Keratinocyte (primary cell): ENCODE results near the gene BANP. TPM values are rescaled to one million over a fixed set of nuclear protein-coding genes. Genes with fewer than 3 reads are reported as not detected.

Experiments used
- DNase-seq: peaks from one replicate; pipeline ENCODE4 v3.0.0-alpha.2; 2011; ENCODE audit warnings: low read depth, missing footprints, low spot score
- FAIRE-seq: peaks from 2 replicates; lab custom pipeline; 2011; peaks lifted over from hg19 to GRCh38; lab: Jason Lieb, UNC
- H2AFZ ChIP-seq: 2 replicates; pipeline ENCODE4 v1.6.0; 2012; ENCODE audit warnings: low read length, control low read depth, inconsistent platforms; ENCODE audit not compliant: control insufficient read depth
- H3K27ac ChIP-seq: 2 replicates; pipeline ENCODE4 v1.5.1; 2011; ENCODE audit warnings: low read length; ENCODE audit not compliant: control insufficient read depth, insufficient read depth
- H3K27me3 ChIP-seq: 3 replicates; pipeline ENCODE4 v1.6.0; 2011; ENCODE audit warnings: low read length; ENCODE audit not compliant: control insufficient read depth, insufficient read depth; ENCODE audit errors: extremely low read depth
- H3K36me3 ChIP-seq, 2 experiments: 2 replicates in 1 of 2; 3 replicates in 1 of 2; pipeline ENCODE4 v1.5.1; 2011; ENCODE audit warnings: low read length in 2 of 2, mild to moderate bottlenecking in 1 of 2; ENCODE audit not compliant: control insufficient read depth in 2 of 2, insufficient read depth in 2 of 2; ENCODE audit errors: extremely low read depth in 1 of 2
- H3K4me1 ChIP-seq: 3 replicates; pipeline ENCODE4 v1.5.1; 2011; ENCODE audit warnings: low read length; ENCODE audit not compliant: control insufficient read depth, insufficient read depth; ENCODE audit errors: extremely low read depth
- H3K4me2 ChIP-seq: 3 replicates; pipeline ENCODE4 v1.6.0; 2011; ENCODE audit warnings: low read depth, low read length; ENCODE audit not compliant: control insufficient read depth, insufficient read depth; ENCODE audit errors: extremely low read depth
- H3K4me3 ChIP-seq, 3 experiments: fragments of 200-600 bp in 1 of 3; sonication (generic) in 1 of 3; 2 replicates in 2 of 3; 3 replicates in 1 of 3; pipeline ENCODE4 v1.5.1; 2011 to 2016; ENCODE audit warnings: low read length in 3 of 3, mild to moderate bottlenecking in 3 of 3, control low read depth in 2 of 3, inconsistent platforms in 1 of 3, low read depth in 1 of 3, mixed read lengths in 1 of 3, mixed run types in 1 of 3, moderate library complexity in 1 of 3; ENCODE audit not compliant: control insufficient read depth in 2 of 3, insufficient read depth in 2 of 3; ENCODE audit errors: extremely low read depth in 1 of 3
- H3K79me2 ChIP-seq: 2 replicates; pipeline ENCODE4 v1.6.0; 2012; ENCODE audit warnings: low read length; ENCODE audit not compliant: control insufficient read depth, insufficient read depth
- H3K9ac ChIP-seq: 3 replicates; pipeline ENCODE4 v1.6.0; 2011; ENCODE audit warnings: low read length; ENCODE audit not compliant: control insufficient read depth, insufficient read depth; ENCODE audit errors: extremely low read depth
- H3K9me1 ChIP-seq: 3 replicates; pipeline ENCODE4 v1.6.0; 2011; ENCODE audit warnings: low read length; ENCODE audit not compliant: control insufficient read depth, insufficient read depth; ENCODE audit errors: extremely low read depth
- H3K9me3 ChIP-seq: 2 replicates; pipeline ENCODE4 v1.5.1; 2012; ENCODE audit warnings: low read depth, low read length; ENCODE audit not compliant: control insufficient read depth
- H4K20me1 ChIP-seq: 3 replicates; pipeline ENCODE4 v1.6.0; 2011; ENCODE audit warnings: low read length; ENCODE audit not compliant: control insufficient read depth, insufficient read depth; ENCODE audit errors: extremely low read depth
- EZH2 ChIP-seq: IDR thresholded peaks from one replicate; pipeline ENCODE4 v1.6.1; 2012; ENCODE audit warnings: inconsistent platforms, mild to moderate bottlenecking, low read length, moderate library complexity
- dilution Hi-C: fragments of 300-500 bp; cut with MboI; formaldehyde crosslinking; loops from one replicate; pipeline ENCODE4 v1.7.0; 2020; ENCODE audit warnings: low sequenced_read_pairs; ENCODE audit not compliant: extremely low pct_ligation_motif_present
- polyA plus RNA-seq, 5 experiments: library from polyadenylated mRNA; depleted of rRNA in 3 of 5; stranded (reverse) in 3 of 5; stranded (forward) in 1 of 5; unstranded in 1 of 5; fragments of >200 nt; gene quantifications; 1 replicate in 1 of 5; 2 replicates in 3 of 5; 3 replicates in 1 of 5; pipeline versions ENCODE4 v1.2.1 to v1.2.3, GENCODE V29; 2011 to 2012; ENCODE audit warnings: missing spikeins in 2 of 5, low read depth in 1 of 5, low replicate concordance in 1 of 5
- TF ChIP-seq, protein P1 (sequence below), 3 experiments: IDR thresholded peaks in 1 of 3; conservative IDR thresholded peaks in 1 of 3; optimal IDR thresholded peaks in 1 of 3; 2 replicates in 2 of 3; 3 replicates in 1 of 3; pipeline versions ENCODE3 to v1.5.1; 2011; ENCODE audit warnings: low read length in 3 of 3, mild to moderate bottlenecking in 3 of 3, moderate library complexity in 2 of 3, control low read depth in 1 of 3, inconsistent platforms in 1 of 3; ENCODE audit not compliant: insufficient read depth in 2 of 3; ENCODE audit errors: extremely low read depth in 1 of 3

Gene BANP
- polyA plus RNA-seq, 1 donor (not counting 4 experiments of a cell fraction or from before 2014, with no cell fraction given): 10.8 TPM

DNA sequence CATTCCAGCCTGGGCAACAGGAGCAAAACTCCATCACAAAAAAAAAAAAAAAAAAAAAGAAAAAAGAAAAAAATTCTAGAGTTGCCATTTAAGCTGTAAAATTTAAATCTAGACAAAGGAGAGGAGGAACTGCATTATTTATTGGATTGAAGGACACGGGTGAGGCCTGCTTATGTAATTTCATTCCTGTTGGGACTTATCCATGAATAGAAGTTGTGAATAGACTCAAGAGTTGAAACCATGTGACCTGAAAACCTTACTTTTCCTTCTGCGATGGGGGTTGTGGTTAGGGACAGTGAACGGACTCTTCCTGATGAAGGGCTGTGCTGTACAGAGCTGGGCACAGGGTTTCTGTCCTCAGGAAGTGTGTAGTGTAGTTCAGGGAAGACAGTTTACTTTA, 22.5 kb downstream of the BANP start:
- peaks cover 10% of the 10 kb centered on the region for H3K9me3 ChIP-seq
- H3K27ac ChIP-seq: no peak overlapping the region
- no peaks in the 10 kb centered on the region for H3K27me3 ChIP-seq
- dilution Hi-C loops: no loop called here
- H3K9me1 ChIP-seq: no peaks in the 10 kb centered on the region
- TF ChIP-seq EZH2: no peak
- TF ChIP-seq, protein P1, sequence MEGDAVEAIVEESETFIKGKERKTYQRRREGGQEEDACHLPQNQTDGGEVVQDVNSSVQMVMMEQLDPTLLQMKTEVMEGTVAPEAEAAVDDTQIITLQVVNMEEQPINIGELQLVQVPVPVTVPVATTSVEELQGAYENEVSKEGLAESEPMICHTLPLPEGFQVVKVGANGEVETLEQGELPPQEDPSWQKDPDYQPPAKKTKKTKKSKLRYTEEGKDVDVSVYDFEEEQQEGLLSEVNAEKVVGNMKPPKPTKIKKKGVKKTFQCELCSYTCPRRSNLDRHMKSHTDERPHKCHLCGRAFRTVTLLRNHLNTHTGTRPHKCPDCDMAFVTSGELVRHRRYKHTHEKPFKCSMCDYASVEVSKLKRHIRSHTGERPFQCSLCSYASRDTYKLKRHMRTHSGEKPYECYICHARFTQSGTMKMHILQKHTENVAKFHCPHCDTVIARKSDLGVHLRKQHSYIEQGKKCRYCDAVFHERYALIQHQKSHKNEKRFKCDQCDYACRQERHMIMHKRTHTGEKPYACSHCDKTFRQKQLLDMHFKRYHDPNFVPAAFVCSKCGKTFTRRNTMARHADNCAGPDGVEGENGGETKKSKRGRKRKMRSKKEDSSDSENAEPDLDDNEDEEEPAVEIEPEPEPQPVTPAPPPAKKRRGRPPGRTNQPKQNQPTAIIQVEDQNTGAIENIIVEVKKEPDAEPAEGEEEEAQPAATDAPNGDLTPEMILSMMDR (optimal IDR thresholded peaks at IDR 0.05 in 1 of 3, IDR thresholded peaks at IDR 0.05 in 1 of 3, conservative IDR thresholded peaks at IDR 0.05 in 1 of 3; ENCODE audit: extremely low read depth in 1 of 3, insufficient read depth in 2 of 3, low read length in 3 of 3): no peak
- no peak overlapping the region for H2AFZ ChIP-seq
- H3K9ac ChIP-seq: no peak overlapping the region
- peaks cover 56% of the 10 kb centered on the region for H3K79me2 ChIP-seq
- H3K4me3 ChIP-seq: no peak overlapping the region
- H3K4me1 ChIP-seq: peaks cover 3% of the 10 kb centered on the region
- peaks cover 0 to 4% of the 10 kb centered on the region in 2 experiments for H3K36me3 ChIP-seq
- FAIRE-seq (no peak), DNase-seq (no peak)
- H4K20me1 ChIP-seq: no peaks in the 10 kb centered on the region
- H3K4me2 ChIP-seq: peak overlapping the region; percentile 27

DNA sequence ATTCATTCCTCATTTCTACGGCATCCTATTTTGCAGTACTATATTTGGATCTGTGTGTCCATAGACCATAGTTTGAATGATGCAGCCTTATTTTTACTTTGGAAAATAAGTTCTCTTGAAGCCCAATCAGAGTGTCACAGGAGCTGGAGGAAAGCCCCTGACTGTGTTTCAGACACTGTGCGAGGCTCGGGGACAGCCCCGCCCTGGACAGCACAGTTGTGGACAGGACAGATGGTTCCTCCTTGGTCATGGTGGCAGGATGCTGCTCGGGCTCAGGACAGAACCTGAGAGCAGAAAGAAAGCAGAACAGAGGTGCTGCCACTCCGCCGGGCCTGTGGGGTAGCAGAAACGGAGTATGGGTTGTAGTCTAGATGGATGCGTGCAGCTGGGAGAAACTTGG, 22.9 kb downstream of the BANP start:
- Histone ChIP-seq H2AFZ (no peak overlapping the region), H3K9me3 (peaks cover 10% of the 10 kb centered on the region), H4K20me1 (no peaks in the 10 kb centered on the region), H3K9ac (no peak overlapping the region), H3K4me2 (no peak overlapping the region), H3K4me3 (no peak overlapping the region), H3K4me1 (peaks cover 3% of the 10 kb centered on the region), H3K27ac (no peak overlapping the region), H3K27me3 (no peaks in the 10 kb centered on the region), H3K36me3 (peaks cover 0 to 4% of the 10 kb centered on the region in 2 experiments), H3K79me2 (peaks cover 51% of the 10 kb centered on the region), H3K9me1 (no peaks in the 10 kb centered on the region)
- DNase-seq (no peak), FAIRE-seq (no peak)
- dilution Hi-C loops: no loop called here
- no peak for TF ChIP-seq EZH2
- TF ChIP-seq, protein P1 (optimal IDR thresholded peaks at IDR 0.05 in 1 of 3, IDR thresholded peaks at IDR 0.05 in 1 of 3, conservative IDR thresholded peaks at IDR 0.05 in 1 of 3; ENCODE audit: extremely low read depth in 1 of 3, insufficient read depth in 2 of 3, low read length in 3 of 3): no peak
